OCI-M1 (cell line): ENCODE data around the gene GATA3.

ENCODE experiments used
- DNase-seq: peaks from one replicate; lab custom pipeline; 2025; lab: John Stamatoyannopoulos, UW

The GATA3 gene

DNA sequence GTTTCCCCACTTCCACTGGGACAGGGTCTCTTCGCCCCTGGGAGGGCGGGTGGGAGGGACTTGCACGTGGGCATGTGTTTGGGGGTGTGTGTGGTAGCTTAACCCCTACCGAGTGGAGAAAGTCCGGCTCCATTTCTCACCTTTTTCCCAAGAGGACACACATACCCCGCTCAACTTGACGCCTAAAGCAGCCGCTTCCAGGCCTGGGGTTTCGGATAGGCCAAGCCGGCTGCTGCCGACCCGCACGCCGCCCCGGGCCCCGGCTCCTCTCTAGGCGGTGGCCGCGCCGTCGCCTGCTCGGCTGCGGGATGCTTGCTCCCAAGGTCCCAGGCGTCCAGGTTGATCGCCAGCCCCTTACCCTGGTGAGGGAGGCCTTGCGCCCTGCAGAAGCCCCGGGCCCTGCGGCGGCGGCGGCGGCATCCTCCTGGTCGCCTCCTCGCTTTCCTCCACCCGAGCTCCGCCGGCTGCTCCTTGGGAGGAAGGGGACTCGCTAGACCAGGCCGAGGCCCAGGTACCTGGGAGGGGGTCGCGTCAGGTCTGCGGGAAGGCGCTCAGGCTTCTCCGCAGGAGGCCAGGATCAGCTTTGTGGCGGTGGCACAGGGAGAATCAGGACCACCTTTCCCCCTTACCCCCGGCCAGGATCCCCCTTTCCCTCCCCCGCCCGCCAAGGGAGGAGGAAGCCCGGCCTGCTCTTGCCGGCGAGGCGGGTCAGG is 3.2 kb upstream of the GATA3 start:
- no peak for DNase-seq

- DNase-seq = no peak
Measured at GRCh38 chr10:8051851-8052257, 2.6 kb upstream of the GATA3 start.

GRCh38 chr10:8052341-8052955 is 2.0 kb upstream of the GATA3 start:
- DNase-seq = no peak

DNA sequence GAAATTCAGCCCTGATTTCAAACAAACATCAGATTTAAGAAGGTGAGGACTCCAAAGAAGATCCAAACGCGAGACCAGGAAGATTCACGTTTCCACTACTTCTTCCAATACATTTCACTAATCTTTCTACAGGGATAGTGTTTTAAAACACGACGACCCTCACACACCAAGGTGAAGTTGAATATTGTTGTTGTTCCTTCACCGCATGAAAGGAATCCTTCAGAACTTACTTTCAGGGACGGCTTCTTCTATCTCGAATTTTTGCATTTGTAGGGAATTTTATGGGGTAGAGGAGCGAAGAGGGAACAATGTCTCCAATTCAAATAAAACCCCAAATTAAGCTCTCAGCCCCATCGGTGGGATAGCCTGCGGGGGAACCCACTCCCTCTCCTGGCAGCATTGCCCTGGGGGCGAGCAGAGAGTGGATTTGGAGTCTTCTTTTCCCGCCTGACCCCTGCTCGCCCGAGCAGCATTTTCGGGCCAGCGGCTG is 1.5 kb upstream of the GATA3 start:
- no peak for DNase-seq

- DNase-seq = peak; percentile 93
Measured at GRCh38 chr10:8053446-8054243, 843 bp upstream of the GATA3 start.

DNA sequence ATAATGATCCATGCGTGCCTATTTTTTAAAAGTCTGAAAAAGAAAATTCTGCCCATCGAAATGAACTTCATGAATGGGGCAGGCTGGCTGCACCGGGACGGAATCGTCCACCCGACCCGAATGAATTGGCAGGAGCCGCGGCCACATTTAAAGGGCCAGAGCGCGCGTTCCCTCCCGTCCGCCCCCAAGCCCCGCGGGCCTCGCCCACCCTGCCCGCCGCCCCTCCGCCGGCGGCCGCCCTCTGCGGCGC is 319 bp upstream of the GATA3 start:
- DNase-seq = no peak

DNA sequence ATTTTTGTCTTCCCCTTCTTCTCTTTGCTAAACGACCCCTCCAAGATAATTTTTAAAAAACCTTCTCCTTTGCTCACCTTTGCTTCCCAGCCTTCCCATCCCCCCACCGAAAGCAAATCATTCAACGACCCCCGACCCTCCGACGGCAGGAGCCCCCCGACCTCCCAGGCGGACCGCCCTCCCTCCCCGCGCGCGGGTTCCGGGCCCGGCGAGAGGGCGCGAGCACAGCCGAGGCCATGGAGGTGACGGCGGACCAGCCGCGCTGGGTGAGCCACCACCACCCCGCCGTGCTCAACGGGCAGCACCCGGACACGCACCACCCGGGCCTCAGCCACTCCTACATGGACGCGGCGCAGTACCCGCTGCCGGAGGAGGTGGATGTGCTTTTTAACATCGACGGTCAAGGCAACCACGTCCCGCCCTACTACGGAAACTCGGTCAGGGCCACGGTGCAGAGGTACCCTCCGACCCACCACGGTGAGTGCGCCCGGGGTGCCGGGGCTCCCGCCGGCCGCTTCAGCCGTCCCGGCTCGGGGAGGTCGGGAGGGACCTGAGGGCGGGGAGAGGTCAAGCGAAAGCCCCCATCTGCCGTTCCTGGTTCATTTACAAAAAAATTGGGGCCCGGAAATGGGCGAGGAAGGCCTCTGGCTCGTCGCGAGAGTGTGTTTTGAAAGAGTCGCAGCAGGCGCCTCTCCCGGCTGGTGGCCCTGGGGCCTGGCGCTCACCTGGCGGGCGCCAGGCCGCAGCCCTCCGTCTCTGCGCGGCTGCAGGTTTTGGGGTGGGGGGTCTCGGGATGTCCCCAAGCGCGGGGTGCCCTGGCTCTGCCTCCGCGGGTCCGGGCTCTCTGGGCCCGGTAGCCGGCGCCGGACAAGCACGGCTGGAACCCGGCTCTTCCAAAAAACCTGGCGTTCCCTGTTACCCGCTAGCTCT is 1.2 kb downstream of the GATA3 start:
- DNase-seq = no peak

DNA sequence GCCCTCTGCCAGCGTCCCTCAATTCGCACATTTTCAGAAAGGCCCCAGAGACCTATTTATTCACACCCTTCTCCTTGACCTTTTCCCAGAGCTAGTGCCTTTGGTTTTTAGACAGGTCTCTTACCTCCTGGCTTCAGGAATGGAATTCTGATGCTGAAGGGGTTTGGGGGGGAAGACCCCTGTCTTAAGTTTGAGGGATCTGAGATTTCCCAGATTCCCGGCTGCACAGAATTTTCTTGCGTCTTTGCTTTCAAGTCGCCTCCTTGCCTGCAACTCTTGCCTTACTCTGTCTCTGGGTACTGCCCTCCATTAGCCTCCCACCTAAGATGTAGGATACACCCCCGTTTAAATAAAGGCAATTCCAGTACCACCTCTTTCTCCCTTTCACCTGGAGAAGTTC is 1.9 kb downstream of the GATA3 start:
- DNase-seq = no peak

GRCh38 chr10:8056871-8057331 is 2.4 kb downstream of the GATA3 start:
- DNase-seq = no peak

DNA sequence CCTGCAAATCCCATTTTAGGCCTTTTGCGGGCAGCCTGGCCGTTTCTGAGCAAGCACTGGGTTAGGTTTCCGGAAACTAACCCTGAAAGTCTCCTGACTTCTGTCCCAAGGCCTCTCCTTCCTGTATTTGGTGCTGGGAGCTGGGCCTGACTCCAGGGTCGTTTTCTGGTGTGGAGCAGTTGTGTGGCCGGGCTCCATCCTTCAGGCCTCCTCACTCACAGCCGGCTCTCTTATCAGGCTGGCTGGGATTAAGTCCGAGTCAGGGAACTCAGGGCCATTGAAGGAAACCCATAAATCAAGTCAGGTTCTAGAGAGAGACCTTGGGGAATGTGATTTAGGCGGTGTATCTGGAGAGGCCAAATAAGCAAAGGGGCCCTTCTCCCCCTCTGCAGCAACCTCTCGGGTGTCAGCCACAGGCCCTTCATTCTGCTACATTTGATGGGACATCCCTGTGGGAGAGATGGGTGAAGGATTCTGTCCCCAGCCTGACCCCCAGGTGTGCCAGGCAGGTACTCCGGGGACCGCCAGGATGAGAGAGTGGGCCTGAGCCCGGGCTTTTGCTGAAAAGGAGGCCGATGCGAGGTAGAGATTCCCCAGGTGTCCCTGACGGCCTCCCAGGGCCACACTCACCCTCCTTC is 3.3 kb downstream of the GATA3 start:
- no peak for DNase-seq

GRCh38 chr10:8058274-8059111 is 4.0 kb downstream of the GATA3 start:
- no peak for DNase-seq

- DNase-seq = no peak
Measured at GRCh38 chr10:8059191-8059936, 4.9 kb downstream of the GATA3 start.

DNA sequence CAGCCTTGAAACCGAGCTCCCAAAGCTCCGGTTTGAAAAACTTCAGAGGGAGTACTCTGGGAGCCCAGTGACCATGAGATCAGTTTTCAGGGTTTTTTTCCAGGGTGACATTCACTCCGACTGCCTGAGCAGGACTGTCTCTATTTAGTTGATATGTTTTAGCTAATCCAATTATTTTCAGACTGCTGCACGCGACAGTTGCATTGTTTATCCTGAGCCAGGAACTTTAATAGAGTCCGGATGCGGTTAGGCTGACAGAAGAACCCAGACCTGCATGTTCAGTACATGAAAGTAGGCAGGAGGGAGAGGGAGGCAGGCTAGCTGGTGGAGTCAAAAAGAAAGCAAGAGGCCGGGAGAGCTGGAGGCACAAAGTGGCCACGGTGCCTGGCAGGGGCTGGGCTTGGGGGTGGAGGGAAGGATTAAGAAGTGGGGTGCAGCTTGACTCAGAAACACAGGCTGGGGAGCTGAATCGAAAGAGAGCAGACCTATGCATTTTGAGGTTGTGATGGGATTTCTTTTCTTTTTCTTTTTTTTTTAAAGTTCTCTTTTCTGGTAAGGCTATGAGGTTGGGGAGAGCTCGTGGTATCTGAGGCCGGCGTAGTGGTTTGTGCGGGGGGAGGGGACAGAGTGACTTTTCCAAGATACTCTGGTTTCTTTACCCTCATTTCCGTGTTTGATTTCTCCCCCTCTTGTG is 5.7 kb downstream of the GATA3 start:
- peak; percentile 69 for DNase-seq

- no peak for DNase-seq
Measured at GRCh38 chr10:8060704-8061121, 6.2 kb downstream of the GATA3 start.

- no peak for DNase-seq
Measured at GRCh38 chr10:8061274-8062211, 7.1 kb downstream of the GATA3 start.

- no peak for DNase-seq
Measured at GRCh38 chr10:8063128-8063908, 8.8 kb downstream of the GATA3 start.

- no peak for DNase-seq
Measured at GRCh38 chr10:8063935-8064334, 9.4 kb downstream of the GATA3 start.
